SK-N-MC (cell line): ENCODE results near the gene PLIN1.

ENCODE experiments used
- EZH2 ChIP-seq: fragments of 200-600 bp; sonication (generic); IDR thresholded peaks from one replicate; pipeline ENCODE4 v1.6.1; 2017; ENCODE audit warnings: antibody characterized with exemption
- POLR2AphosphoS5 ChIP-seq: IDR thresholded peaks from 2 replicates; pipeline ENCODE4 v1.6.1; 2012; ENCODE audit warnings: mild to moderate bottlenecking, low read depth, low read length, borderline replicate concordance

DNA sequence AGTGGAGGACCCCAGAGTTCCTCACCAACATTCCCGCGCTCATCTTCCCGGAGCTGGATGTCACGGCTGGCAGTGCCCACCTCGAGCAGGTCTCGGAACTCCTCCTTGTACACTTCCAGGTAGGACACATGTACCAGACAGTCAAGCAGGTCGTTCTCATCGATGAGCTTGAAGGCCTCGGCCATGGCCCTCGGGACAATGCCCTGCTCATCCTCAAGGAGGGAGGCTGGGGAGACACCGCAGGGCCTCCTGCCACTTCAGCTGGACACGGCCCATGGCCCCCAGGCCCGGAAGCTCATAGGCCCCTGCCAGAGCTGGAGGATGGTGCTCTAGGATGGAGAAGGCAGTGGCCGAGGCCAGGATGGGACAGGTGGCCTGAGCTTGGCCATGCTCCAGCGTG, 29.5 kb downstream of the PLIN1 start:
- TF ChIP-seq EZH2 (no peak), POLR2AphosphoS5 (no peak)
